GM13977 (cell line): ENCODE results near the gene GGACT.

Experiments used
- DNase-seq: peaks from one replicate; pipeline ENCODE4 v3.0.0; 2012; ENCODE audit warnings: low spot score
- in situ Hi-C: fragments of 300-500 bp; cut with MboI; formaldehyde crosslinking; loops from one replicate; pipeline ENCODE4 v1.12.0; 2022; ENCODE audit warnings: low sequenced_read_pairs, low pct_unique_long_range_greater_than_20kb, mixed read lengths, inconsistent platforms; ENCODE audit not compliant: unreplicated experiment
- TF ChIP-seq, protein P1 (sequence below): IDR thresholded peaks from 2 replicates; pipeline ENCODE4 v1.5.1; 2012; ENCODE audit warnings: mild to moderate bottlenecking, control low read depth; ENCODE audit not compliant: insufficient read depth; ENCODE audit errors: extremely low read depth, missing control alignments

The GGACT gene

DNA sequence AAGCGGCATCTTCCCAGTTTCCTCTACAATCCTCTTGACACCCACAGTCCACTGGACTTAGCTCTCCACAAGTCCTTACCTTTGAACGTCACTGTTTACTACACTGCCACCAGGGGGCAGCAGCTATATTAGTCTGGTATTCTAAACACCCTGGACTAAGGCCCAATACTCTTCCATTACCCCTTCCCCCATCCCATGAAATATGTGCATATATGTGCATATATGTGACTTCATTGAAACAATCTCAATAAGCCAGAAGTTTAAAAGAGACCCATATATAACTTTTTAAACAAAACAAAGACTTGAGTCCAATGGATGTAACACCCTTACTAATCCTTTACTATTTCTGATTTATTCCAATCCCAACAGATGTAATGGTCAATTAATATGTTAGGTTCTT lies 15.5 kb downstream of the GGACT start:
- DNase-seq = peak; percentile 71
- in situ Hi-C loops = no loop called here
- TF ChIP-seq, protein P1, sequence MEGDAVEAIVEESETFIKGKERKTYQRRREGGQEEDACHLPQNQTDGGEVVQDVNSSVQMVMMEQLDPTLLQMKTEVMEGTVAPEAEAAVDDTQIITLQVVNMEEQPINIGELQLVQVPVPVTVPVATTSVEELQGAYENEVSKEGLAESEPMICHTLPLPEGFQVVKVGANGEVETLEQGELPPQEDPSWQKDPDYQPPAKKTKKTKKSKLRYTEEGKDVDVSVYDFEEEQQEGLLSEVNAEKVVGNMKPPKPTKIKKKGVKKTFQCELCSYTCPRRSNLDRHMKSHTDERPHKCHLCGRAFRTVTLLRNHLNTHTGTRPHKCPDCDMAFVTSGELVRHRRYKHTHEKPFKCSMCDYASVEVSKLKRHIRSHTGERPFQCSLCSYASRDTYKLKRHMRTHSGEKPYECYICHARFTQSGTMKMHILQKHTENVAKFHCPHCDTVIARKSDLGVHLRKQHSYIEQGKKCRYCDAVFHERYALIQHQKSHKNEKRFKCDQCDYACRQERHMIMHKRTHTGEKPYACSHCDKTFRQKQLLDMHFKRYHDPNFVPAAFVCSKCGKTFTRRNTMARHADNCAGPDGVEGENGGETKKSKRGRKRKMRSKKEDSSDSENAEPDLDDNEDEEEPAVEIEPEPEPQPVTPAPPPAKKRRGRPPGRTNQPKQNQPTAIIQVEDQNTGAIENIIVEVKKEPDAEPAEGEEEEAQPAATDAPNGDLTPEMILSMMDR = peak; percentile 87

DNA sequence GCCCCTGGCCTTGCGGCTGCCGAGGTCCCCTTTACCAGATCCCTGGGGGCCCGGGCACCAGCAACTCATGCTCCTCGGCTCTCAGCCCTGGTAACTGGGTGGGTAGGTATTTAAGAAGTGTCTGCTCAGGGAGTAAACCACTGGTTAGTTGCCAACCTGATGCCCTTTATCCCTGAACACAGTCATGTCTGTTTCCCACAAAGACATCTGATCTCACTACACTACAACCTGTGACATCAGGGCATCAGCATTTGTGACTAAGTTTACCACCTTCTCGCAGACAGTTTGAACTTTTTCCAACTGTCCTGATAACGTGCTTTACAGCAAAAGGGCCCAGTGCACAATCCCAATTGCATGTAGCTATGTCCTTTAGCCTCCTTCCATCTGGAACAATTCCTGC lies 22.0 kb downstream of the GGACT start:
- no peak for DNase-seq
- TF ChIP-seq, protein P1 = no peak
- in situ Hi-C loops = no loop called here

DNA sequence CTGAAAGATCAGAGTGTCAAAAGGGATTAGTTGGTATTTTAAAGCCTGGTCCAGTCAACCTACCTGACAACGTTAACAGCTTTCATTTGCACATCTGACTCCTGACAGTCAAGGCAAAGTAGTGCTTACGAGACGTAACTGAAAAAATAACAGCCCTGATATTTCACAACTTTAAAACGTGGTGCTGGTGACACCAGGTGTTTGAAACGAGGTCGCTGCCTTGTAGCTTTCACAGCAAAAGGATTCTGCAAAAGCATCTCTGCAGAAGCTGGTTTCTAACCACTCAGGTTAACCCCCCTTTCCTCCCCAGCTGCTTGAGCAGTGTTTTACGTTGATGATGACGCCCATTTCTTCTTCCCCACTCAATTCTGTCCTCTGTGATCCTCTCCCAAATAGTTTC lies 23.3 kb downstream of the GGACT start:
- TF ChIP-seq, protein P1 = no peak
- in situ Hi-C loops = no loop called here
- DNase-seq = no peak

DNA sequence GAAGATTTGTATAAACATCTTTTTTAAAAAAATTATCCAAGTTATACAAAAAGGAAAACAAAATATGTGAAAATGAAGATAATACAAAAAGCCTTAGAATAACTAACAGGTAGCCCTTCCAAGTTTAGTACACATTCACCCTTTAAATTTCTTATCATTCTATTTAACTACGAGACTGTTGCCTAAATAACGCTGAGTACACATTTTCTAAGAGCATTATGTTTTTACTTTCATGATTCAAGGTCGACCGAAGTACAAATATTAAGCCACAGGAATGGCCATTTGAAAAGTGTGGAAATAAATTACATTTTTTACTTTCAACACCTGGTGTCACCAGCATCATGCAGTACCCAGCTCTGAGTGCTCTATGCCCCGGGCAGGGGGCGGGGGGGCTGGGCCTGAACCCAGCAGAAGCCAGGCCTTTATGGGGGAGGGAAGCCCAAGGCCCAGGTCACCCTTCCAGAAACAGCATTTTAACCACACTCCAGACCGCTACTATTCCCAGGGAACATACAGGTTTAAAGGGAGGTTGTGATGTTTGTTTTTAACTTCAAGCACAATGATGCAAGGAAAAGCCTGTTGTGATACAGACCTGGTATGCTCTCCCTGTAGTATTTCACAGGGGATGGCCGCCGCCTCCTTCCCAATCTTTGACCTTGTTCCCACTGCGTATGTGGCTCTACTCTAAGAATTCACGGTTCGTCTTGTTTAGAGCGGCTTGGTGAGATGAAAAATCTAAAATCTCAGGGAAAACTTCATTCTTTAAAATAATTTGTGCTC lies 24.0 kb downstream of the GGACT start:
- TF ChIP-seq, protein P1 = no peak
- in situ Hi-C loops = no loop called here
- DNase-seq = no peak

DNA sequence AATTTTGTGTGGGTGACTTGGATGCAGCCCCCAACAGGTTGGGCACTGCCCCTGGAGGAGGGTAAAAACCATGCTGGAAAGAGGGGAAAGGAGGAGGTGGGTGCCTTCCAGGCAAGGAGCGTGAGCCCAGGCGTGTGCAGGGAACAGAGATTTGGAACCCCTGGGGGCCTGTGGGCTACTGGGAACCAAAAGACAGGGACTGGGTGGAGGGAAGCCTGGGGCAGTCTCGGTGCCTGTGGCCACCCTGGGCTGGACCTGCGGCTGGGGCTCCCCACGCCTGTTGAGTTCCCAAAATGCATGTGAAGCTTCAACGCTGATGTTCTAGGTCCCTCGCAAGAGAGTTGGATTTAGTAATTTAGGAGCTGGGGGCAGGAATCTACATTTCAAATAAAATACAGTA lies 24.8 kb downstream of the GGACT start:
- TF ChIP-seq, protein P1 = no peak
- in situ Hi-C loops = no loop called here
- DNase-seq = no peak

DNA sequence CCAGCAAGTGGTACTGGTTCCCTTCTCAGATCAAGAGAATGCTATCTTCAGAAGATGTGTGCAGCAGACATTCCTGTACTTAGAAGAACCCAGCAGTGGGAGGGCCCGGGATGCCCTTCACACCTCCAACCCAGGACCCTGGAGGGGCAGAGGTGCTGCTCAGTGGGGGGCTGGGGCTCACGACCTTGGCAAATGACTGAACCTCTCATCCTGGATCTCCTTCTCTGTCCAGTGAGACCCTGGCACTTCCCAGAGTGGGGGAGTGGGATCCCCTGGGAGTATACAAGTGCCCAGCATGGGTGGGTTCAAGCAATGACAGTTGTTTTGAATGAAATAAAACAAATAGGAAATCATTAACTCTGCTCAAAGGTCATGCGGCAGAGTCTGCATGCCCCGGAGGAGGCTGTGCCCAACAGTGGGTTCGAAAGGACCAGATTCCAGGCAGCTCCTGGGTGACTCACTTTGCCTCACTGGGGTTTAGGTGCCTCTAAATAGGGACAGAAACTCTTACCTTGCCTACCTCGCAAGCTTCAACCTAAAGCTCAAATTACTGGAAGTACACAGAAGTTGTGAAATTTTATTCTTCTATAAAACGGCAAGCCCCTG lies 26.9 kb downstream of the GGACT start:
- TF ChIP-seq, protein P1 = no peak
- no peak for DNase-seq
- in situ Hi-C loops = no loop called here
